GM12875 (cell line): ENCODE results near the gene CAV3.

ENCODE experiments used
- H3K4me3 ChIP-seq: one replicate; pipeline ENCODE4 v1.5.1; 2011; ENCODE audit warnings: low read depth, low read length, control low read depth
- CTCF ChIP-seq: IDR thresholded peaks from 2 replicates; pipeline ENCODE4 v1.5.1; 2011; ENCODE audit warnings: low read depth, mild to moderate bottlenecking, control low read depth, inconsistent platforms, low read length, moderate library complexity, borderline replicate concordance; ENCODE audit not compliant: insufficient read depth

Gene CAV3

GRCh38 chr3:8755564-8756237, 22.1 kb downstream of the CAV3 start:
- peak; percentile 26; the same call in 1 of the 2 replicates for TF ChIP-seq CTCF
- H3K4me3 ChIP-seq = no peak overlapping the region

- H3K4me3 ChIP-seq = no peak overlapping the region
- TF ChIP-seq CTCF = no peak
These were observed 23.1 kb downstream of the CAV3 start for GRCh38 chr3:8756671-8757070.

GRCh38 chr3:8757551-8758518, 24.2 kb downstream of the CAV3 start:
- no peak for TF ChIP-seq CTCF
- H3K4me3 ChIP-seq = no peak overlapping the region

- TF ChIP-seq CTCF = no peak
- no peak overlapping the region for H3K4me3 ChIP-seq
These were observed 25.6 kb downstream of the CAV3 start for GRCh38 chr3:8759038-8759707.

GRCh38 chr3:8760091-8760490, 26.5 kb downstream of the CAV3 start:
- H3K4me3 ChIP-seq = no peak overlapping the region
- no peak for TF ChIP-seq CTCF

- no peak for TF ChIP-seq CTCF
- H3K4me3 ChIP-seq = no peak overlapping the region
These were observed 26.9 kb downstream of the CAV3 start for GRCh38 chr3:8760506-8760905.
